ENCODE results near the gene RSBN1. TPM values are rescaled to one million over a fixed set of nuclear protein-coding genes. Genes with fewer than 3 reads are reported as not detected.

Gene RSBN1
- total and polyA plus RNA-seq, 12 donors = 2.1 to 13.9 (median 11.3) TPM

DNA sequence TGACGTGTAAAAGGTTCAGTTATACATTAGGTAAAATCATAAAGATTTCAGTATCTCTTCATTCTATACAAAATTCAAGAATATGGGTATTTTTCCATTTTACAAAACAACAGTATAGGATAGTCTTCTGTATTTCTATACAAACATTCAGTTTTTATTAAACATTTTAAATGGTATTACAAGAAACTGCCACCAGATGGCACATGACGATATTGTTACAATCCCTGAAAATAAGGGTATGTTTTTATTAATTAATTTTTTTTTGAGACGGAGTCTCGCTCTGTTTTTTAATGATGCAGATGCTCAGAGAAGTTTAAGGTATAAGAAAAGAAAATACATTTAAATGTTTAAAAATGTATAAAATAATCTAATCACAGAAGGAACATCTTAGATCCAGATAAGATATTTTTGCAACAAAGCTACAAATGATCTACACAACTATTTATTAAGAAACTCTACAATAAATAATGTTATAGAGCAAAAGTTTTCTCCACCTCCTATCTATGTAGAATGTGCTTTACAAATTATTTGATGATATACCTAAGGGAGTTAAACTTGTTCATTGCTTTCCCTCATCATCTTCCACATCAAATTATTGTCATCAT lies 23.5 kb upstream of the RSBN1 start:
- TF ChIP-seq, protein P1, sequence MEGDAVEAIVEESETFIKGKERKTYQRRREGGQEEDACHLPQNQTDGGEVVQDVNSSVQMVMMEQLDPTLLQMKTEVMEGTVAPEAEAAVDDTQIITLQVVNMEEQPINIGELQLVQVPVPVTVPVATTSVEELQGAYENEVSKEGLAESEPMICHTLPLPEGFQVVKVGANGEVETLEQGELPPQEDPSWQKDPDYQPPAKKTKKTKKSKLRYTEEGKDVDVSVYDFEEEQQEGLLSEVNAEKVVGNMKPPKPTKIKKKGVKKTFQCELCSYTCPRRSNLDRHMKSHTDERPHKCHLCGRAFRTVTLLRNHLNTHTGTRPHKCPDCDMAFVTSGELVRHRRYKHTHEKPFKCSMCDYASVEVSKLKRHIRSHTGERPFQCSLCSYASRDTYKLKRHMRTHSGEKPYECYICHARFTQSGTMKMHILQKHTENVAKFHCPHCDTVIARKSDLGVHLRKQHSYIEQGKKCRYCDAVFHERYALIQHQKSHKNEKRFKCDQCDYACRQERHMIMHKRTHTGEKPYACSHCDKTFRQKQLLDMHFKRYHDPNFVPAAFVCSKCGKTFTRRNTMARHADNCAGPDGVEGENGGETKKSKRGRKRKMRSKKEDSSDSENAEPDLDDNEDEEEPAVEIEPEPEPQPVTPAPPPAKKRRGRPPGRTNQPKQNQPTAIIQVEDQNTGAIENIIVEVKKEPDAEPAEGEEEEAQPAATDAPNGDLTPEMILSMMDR (IDR thresholded peaks at IDR 0.05) = peak; percentile 47 to 79 (median 66)
- H3K4me1 ChIP-seq = peaks cover 0 to 4% (median 0%) of the 10 kb centered on the region in 9 donors
- peaks cover 0 to 3% (median 0%) of the 10 kb centered on the region in 7 donors for H3K27me3 ChIP-seq
- H3K36me3 ChIP-seq = peaks cover 0 to 44% (median 0%) of the 10 kb centered on the region in 9 donors
- no peak overlapping the region for H3K27ac ChIP-seq
- H3K4me3 ChIP-seq = no peak overlapping the region
- 18% methylated on average over 4 of the region's 4 CpGs for WGBS, 2 donors
- no peaks in the 10 kb centered on the region for H3K9me3 ChIP-seq
- ATAC-seq = no peak
- intact Hi-C loops (cut with DNase I) = loop anchor here (1.0 to 10.0 kb wide), 10 partner anchors 67 to 459 kb away; partner anchors contain the start of genes DCLRE1B (in 6 of the 10), AP4B1 (in 3 of the 10) and OLFML3 (in 2 of the 10)
- DNase-seq = no peak

DNA sequence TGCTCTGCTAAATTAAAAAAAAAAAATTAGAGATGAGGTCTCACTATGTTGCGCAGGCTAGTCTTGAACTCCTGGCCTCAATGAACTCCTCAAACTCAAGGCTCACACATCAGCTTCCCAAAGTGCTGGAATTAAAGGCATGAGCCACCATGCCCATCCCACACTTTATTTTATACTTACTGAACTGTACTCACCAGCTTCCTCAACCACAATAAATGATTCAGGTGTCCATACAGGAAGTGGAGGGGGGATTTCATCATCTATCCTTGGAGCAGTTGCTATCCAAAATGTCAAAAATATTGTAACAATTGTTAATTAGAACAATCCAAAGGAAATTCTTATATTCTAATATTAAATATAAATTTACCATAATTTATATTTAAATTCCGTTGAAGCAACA lies 22.4 kb upstream of the RSBN1 start:
- ATAC-seq (no peak), DNase-seq (no peak)
- TF ChIP-seq, protein P1 (IDR thresholded peaks at IDR 0.05) = no peak
- no peak overlapping the region for H3K4me3 ChIP-seq
- H3K36me3 ChIP-seq = peaks cover 0 to 49% (median 0%) of the 10 kb centered on the region in 9 donors
- no peak overlapping the region for H3K27ac ChIP-seq
- no peaks in the 10 kb centered on the region for H3K9me3 ChIP-seq
- intact Hi-C loops (cut with DNase I) = loop anchor here (1.0 to 10.0 kb wide), 10 partner anchors 68 to 460 kb away; partner anchors contain the start of genes DCLRE1B (in 6 of the 10), AP4B1 (in 3 of the 10) and OLFML3 (in 2 of the 10)
- 94 to 95% methylated on average over 2 of the region's 2 CpGs for WGBS, 2 donors
- H3K27me3 ChIP-seq = peaks cover 0 to 3% (median 0%) of the 10 kb centered on the region in 7 donors
- peaks cover 0 to 4% (median 0%) of the 10 kb centered on the region in 9 donors for H3K4me1 ChIP-seq

DNA sequence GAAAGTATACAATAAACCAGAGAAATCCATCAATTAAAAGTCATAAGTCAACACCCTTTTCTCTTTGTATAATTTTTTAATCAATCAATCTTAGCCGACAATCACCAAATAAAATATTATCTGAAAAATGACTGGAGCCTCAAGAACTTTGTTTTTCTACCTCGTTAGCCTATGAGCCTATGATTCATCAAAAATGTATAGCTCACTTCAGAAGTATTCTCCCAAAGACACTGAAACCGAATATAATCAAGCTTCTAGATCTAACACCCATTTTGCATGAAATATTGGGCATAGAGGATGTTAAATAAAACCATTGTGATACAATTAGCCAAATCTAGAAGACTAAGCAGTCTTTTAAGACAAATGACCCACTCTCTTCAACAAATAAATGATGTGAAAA lies 17.8 kb upstream of the RSBN1 start:
- Histone ChIP-seq H3K4me3 (no peak overlapping the region), H3K4me1 (no peaks in the 10 kb centered on the region), H3K27ac (no peak overlapping the region), H3K27me3 (peaks cover 0 to 3% (median 0%) of the 10 kb centered on the region in 7 donors), H3K9me3 (no peaks in the 10 kb centered on the region), H3K36me3 (peaks cover 0 to 59% (median 0%) of the 10 kb centered on the region in 9 donors)
- DNase-seq (no peak), ATAC-seq (no peak)
- TF ChIP-seq, protein P1 (IDR thresholded peaks at IDR 0.05) = no peak
- WGBS, 2 donors = 74 to 75% methylated on average over 3 of the region's 3 CpGs
- intact Hi-C loops (cut with DNase I) = loop anchor here in 7 of 10 donors (5.0 to 10.0 kb wide), 6 partner anchors 75 to 465 kb away; partner anchors contain the start of genes AP4B1 (in 2 of the 7), DCLRE1B (in 2 of the 7) and OLFML3 (in 2 of the 7)

DNA sequence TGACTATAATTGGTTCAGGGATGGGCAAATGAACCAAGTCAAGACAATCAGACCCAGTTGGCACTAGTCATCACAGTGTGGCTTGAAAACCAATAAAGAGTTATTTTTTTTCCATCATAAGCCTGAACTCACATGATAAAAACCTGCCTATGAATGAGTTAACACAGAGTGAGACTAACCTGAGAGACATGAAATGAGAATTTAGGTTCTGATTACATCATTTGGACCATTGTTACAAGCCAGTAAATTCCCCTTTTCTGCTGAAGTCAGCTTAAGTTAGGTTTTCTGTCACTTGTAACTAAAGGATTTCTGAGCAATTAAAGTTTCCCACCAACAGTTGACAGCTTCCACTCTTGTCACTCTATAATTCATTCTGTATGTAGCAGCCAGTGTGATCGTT lies 9.6 kb upstream of the RSBN1 start:
- Histone ChIP-seq H3K27me3 (no peaks in the 10 kb centered on the region), H3K27ac (no peak overlapping the region), H3K4me3 (no peak overlapping the region), H3K36me3 (peaks cover 0 to 39% (median 0%) of the 10 kb centered on the region in 9 donors), H3K9me3 (no peaks in the 10 kb centered on the region), H3K4me1 (no peaks in the 10 kb centered on the region)
- ATAC-seq = no peak
- intact Hi-C loops (cut with DNase I) = no loop called here
- DNase-seq = no peak
- TF ChIP-seq, protein P1 (IDR thresholded peaks at IDR 0.05) = no peak
- WGBS, 2 donors = 64 to 85% methylated on average over 1 of the region's 1 CpG
